ENCODE results near the gene HPCAL4. TPM values are rescaled to one million over a fixed set of nuclear protein-coding genes. Genes with fewer than 3 reads are reported as not detected.

Gene HPCAL4
- total RNA-seq, 1 experiment from 2014 or later = 0.50 TPM

DNA sequence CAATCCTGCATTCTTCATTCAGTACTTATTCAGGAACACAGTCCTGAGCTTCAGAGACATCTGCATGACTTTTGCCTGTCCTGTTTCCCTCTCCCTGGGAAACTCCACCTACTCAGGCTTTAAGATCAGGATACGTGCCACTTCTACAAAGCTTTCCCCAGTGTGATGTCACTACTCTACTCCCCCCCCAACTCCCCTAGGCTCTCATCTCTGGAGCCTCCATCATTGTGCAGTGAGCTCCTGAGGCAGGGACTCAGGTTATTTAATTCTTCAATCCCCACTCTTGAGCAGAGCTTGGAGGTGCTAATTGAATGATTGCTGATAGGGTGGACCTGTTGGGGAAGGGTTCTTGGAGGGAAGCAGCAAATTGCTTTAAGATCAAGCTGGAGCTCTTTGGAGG, 20.5 kb downstream of the HPCAL4 start (continued):
- no peak for TF ChIP-seq ATF2 (CRISPR knock-in tag; IDR thresholded peaks at IDR 0.05; ENCODE audit: borderline replicate concordance, low read depth)

- Mint-ChIP-seq H3K4me3 (no peak overlapping the region), H3K36me3 (no peaks in the 10 kb centered on the region), H3K9me3 (no peaks in the 10 kb centered on the region), H3K27ac (no peak overlapping the region), H3K4me1 (no peaks in the 10 kb centered on the region), H3K27me3 (ENCODE audit: low read depth) (peaks cover 100% of the 10 kb centered on the region)
- ChIA-PET CTCF (interaction anchor here (0.6 to 5.7 kb wide), 5 partner anchors 10 to 59 kb away, joined by 3 to 90 read pairs (median 4); partner anchors contain the start of gene HPCAL4), POLR2A (no interaction called here)
- TF ChIP-seq PRRX2 (CRISPR knock-in tag; IDR thresholded peaks at IDR 0.05) = no peak
- TF ChIP-seq SOX15 (CRISPR knock-in tag; IDR thresholded peaks at IDR 0.05) = no peak
- no peak for TF ChIP-seq HMGA2 (CRISPR knock-in tag; IDR thresholded peaks at IDR 0.05)
- TF ChIP-seq KAT7 (CRISPR knock-in tag; IDR thresholded peaks at IDR 0.05; ENCODE audit: borderline replicate concordance) = no peak
- TF ChIP-seq, protein P1, sequence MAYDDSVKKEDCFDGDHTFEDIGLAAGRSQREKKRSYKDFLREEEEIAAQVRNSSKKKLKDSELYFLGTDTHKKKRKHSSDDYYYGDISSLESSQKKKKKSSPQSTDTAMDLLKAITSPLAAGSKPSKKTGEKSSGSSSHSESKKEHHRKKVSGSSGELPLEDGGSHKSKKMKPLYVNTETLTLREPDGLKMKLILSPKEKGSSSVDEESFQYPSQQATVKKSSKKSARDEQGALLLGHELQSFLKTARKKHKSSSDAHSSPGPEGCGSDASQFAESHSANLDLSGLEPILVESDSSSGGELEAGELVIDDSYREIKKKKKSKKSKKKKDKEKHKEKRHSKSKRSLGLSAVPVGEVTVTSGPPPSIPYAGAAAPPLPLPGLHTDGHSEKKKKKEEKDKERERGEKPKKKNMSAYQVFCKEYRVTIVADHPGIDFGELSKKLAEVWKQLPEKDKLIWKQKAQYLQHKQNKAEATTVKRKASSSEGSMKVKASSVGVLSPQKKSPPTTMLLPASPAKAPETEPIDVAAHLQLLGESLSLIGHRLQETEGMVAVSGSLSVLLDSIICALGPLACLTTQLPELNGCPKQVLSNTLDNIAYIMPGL (CRISPR knock-in tag; IDR thresholded peaks at IDR 0.05) = no peak
- ATAC-seq (no peak), DNase-seq (ENCODE audit: low spot score) (no peak)
These were observed 22.3 kb downstream of the HPCAL4 start for GRCh38 chr1:39668894-39669293.

- no peaks in the 10 kb centered on the region for H3K4me1 Mint-ChIP-seq
These were observed 23.1 kb downstream of the HPCAL4 start for GRCh38 chr1:39668111-39668510.

More at GRCh38 chr1:39668111-39668510, 23.1 kb downstream of the HPCAL4 start:
- Mint-ChIP-seq H3K27me3 (ENCODE audit: low read depth) (peaks cover 100% of the 10 kb centered on the region), H3K36me3 (no peaks in the 10 kb centered on the region), H3K27ac (no peak overlapping the region), H3K4me3 (no peak overlapping the region), H3K9me3 (no peaks in the 10 kb centered on the region)
- ChIA-PET POLR2A (no interaction called here), CTCF (interaction anchor here (1.1 to 5.7 kb wide), 4 partner anchors 9 to 62 kb away, joined by 4 to 90 read pairs (median 11); no protein-coding TSS in a partner anchor)
- ATAC-seq (no peak), DNase-seq (ENCODE audit: low spot score) (no peak)
- TF ChIP-seq, protein P2, sequence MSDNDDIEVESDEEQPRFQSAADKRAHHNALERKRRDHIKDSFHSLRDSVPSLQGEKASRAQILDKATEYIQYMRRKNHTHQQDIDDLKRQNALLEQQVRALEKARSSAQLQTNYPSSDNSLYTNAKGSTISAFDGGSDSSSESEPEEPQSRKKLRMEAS (CRISPR knock-in tag; IDR thresholded peaks at IDR 0.05) = no peak
- TF ChIP-seq JUN (CRISPR knock-in tag; IDR thresholded peaks at IDR 0.05) (no peak), PRRX2 (CRISPR knock-in tag; IDR thresholded peaks at IDR 0.05) (no peak), PREB (CRISPR knock-in tag; IDR thresholded peaks at IDR 0.05; ENCODE audit: borderline replicate concordance) (no peak), GABPB1 (CRISPR knock-in tag; IDR thresholded peaks at IDR 0.05) (no peak), NFE2L1 (CRISPR knock-in tag; IDR thresholded peaks at IDR 0.05) (no peak), ZNF219 (CRISPR knock-in tag; IDR thresholded peaks at IDR 0.05; ENCODE audit: borderline replicate concordance) (no peak), TP53 (CRISPR knock-in tag; IDR thresholded peaks at IDR 0.05) (no peak), E2F5 (CRISPR knock-in tag; IDR thresholded peaks at IDR 0.05) (no peak), SP1 (CRISPR knock-in tag; conservative IDR thresholded peaks at IDR 0.05) (no peak), TEAD4 (CRISPR knock-in tag; IDR thresholded peaks at IDR 0.05) (no peak), ZNF317 (CRISPR knock-in tag; IDR thresholded peaks at IDR 0.05; ENCODE audit: borderline replicate concordance, low read depth) (no peak), MYBL2 (CRISPR knock-in tag; IDR thresholded peaks at IDR 0.05) (no peak), ZNF138 (CRISPR knock-in tag; conservative IDR thresholded peaks at IDR 0.05) (no peak)
- TF ChIP-seq, protein P3, sequence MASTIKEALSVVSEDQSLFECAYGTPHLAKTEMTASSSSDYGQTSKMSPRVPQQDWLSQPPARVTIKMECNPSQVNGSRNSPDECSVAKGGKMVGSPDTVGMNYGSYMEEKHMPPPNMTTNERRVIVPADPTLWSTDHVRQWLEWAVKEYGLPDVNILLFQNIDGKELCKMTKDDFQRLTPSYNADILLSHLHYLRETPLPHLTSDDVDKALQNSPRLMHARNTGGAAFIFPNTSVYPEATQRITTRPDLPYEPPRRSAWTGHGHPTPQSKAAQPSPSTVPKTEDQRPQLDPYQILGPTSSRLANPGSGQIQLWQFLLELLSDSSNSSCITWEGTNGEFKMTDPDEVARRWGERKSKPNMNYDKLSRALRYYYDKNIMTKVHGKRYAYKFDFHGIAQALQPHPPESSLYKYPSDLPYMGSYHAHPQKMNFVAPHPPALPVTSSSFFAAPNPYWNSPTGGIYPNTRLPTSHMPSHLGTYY (CRISPR knock-in tag; IDR thresholded peaks at IDR 0.05) = no peak
- TF ChIP-seq, protein P4, sequence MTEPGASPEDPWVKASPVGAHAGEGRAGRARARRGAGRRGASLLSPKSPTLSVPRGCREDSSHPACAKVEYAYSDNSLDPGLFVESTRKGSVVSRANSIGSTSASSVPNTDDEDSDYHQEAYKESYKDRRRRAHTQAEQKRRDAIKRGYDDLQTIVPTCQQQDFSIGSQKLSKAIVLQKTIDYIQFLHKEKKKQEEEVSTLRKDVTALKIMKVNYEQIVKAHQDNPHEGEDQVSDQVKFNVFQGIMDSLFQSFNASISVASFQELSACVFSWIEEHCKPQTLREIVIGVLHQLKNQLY (CRISPR knock-in tag; IDR thresholded peaks at IDR 0.05) = no peak
- TF ChIP-seq, protein P5, sequence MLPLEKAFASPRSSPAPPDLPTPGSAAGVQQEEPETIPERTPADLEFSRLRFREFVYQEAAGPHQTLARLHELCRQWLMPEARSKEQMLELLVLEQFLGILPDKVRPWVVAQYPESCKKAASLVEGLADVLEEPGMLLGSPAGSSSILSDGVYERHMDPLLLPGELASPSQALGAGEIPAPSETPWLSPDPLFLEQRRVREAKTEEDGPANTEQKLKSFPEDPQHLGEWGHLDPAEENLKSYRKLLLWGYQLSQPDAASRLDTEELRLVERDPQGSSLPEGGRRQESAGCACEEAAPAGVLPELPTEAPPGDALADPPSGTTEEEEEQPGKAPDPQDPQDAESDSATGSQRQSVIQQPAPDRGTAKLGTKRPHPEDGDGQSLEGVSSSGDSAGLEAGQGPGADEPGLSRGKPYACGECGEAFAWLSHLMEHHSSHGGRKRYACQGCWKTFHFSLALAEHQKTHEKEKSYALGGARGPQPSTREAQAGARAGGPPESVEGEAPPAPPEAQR (CRISPR knock-in tag; IDR thresholded peaks at IDR 0.05) = no peak
- TF ChIP-seq, protein P6, sequence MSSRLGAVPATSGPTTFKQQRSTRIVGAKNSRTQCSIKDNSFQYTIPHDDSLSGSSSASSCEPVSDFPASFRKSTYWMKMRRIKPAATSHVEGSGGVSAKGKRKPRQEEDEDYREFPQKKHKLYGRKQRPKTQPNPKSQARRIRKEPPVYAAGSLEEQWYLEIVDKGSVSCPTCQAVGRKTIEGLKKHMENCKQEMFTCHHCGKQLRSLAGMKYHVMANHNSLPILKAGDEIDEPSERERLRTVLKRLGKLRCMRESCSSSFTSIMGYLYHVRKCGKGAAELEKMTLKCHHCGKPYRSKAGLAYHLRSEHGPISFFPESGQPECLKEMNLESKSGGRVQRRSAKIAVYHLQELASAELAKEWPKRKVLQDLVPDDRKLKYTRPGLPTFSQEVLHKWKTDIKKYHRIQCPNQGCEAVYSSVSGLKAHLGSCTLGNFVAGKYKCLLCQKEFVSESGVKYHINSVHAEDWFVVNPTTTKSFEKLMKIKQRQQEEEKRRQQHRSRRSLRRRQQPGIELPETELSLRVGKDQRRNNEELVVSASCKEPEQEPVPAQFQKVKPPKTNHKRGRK (CRISPR knock-in tag; IDR thresholded peaks at IDR 0.05; ENCODE audit: borderline replicate concordance) = no peak
